Measurements from ENCODE around the gene TBC1D13.
A peak's percentile ranks its signal among the peaks of the same experiment; 100 is the strongest.
"Not testable (repeated sequence)": the region's sequence is repeated elsewhere in the genome, so short reads cannot be mapped to it uniquely, and the experiment has no call there.

TBC1D13 gene

GRCh38 chr9:128787659-128788058 is 606 bp downstream of the TBC1D13 start:
- DNase-seq, result no peak

- DNase-seq, result no peak
Observed at GRCh38 chr9:128788445-128788844, 1.4 kb downstream of the TBC1D13 start.

- DNase-seq, result no peak
Observed at GRCh38 chr9:128790536-128790935, 3.5 kb downstream of the TBC1D13 start.

- DNase-seq, result no peak
Observed at GRCh38 chr9:128792134-128792533, 5.1 kb downstream of the TBC1D13 start.

- no peak for DNase-seq
Observed at GRCh38 chr9:128792978-128793686, 6.1 kb downstream of the TBC1D13 start.

GRCh38 chr9:128794961-128795360 is 7.9 kb downstream of the TBC1D13 start:
- not testable (repeated sequence) for DNase-seq

GRCh38 chr9:128798896-128799295 is 11.8 kb downstream of the TBC1D13 start:
- DNase-seq, result no peak

GRCh38 chr9:128800061-128800460 is 13.0 kb downstream of the TBC1D13 start:
- DNase-seq, result no peak

- DNase-seq, result no peak
Observed at GRCh38 chr9:128802482-128802881, 15.4 kb downstream of the TBC1D13 start.

- no peak for DNase-seq
Observed at GRCh38 chr9:128805661-128806060, 18.6 kb downstream of the TBC1D13 start.

GRCh38 chr9:128807827-128808226 is 20.8 kb downstream of the TBC1D13 start:
- no peak for DNase-seq

- no peak for DNase-seq
Observed at GRCh38 chr9:128808543-128808942, 21.5 kb downstream of the TBC1D13 start.

- no peak for DNase-seq
Observed at GRCh38 chr9:128809036-128809599, 22.1 kb downstream of the TBC1D13 start.

- DNase-seq, result no peak
Observed at GRCh38 chr9:128809831-128810230, 22.8 kb downstream of the TBC1D13 start.

GRCh38 chr9:128810873-128811272 is 23.8 kb downstream of the TBC1D13 start:
- no peak for DNase-seq

- DNase-seq, result peak; percentile 99
Observed at GRCh38 chr9:128818099-128818838, 31.2 kb downstream of the TBC1D13 start, which contains the start of gene ENDOG. Gene ENDOG, plus strand, starts transcription at chr9:128818500. Its CDS starts 185 bp downstream, at chr9:128818685.

- peak; percentile 74 for DNase-seq
Observed at GRCh38 chr9:128818839-128819715, 32.0 kb downstream of the TBC1D13 start.

- DNase-seq, result no peak
Observed at GRCh38 chr9:128819716-128820664, 32.9 kb downstream of the TBC1D13 start.

- DNase-seq, result no peak
Observed at GRCh38 chr9:128820665-128821583, 33.9 kb downstream of the TBC1D13 start.

- DNase-seq, result no peak
Observed at GRCh38 chr9:128821584-128822406, 34.7 kb downstream of the TBC1D13 start.
